Activated T-cell treated with anti-CD3 and anti-CD28 coated beads, Interleukin-2, amount 50 U/mL, for 24 hours (primary cell): ENCODE data around the gene WDR27.

Experiments
- DNase-seq: peaks from one replicate; pipeline ENCODE4 v3.0.0-alpha.2; 2020
- H3K27ac Mint-ChIP-seq: 2 replicates; pipeline ENCODE4 v1.8.0; 2020; ENCODE audit warnings: mild to moderate bottlenecking, mixed read lengths
- H3K27me3 Mint-ChIP-seq: 2 replicates; pipeline ENCODE4 v1.8.0; 2020; ENCODE audit warnings: mixed read lengths
- H3K36me3 Mint-ChIP-seq: 2 replicates; pipeline ENCODE4 v1.8.0; 2020; ENCODE audit warnings: low read depth, mixed read lengths
- H3K4me1 Mint-ChIP-seq: 2 replicates; pipeline ENCODE4 v1.8.0; 2020; ENCODE audit warnings: low read depth, mixed read lengths
- H3K4me3 Mint-ChIP-seq: 2 replicates; pipeline ENCODE4 v1.8.0; 2020; ENCODE audit warnings: mild to moderate bottlenecking, moderate library complexity, mixed read lengths
- H3K9me3 Mint-ChIP-seq: 2 replicates; pipeline ENCODE4 v1.8.0; 2020; ENCODE audit warnings: mixed read lengths

WDR27 gene

GRCh38 chr6:169409742-169410312 is 292.0 kb downstream of the WDR27 start:
- Mint-ChIP-seq H3K27ac (no peak overlapping the region), H3K4me3 (no peak overlapping the region), H3K4me1 (no peaks in the 10 kb centered on the region), H3K36me3 (no peaks in the 10 kb centered on the region), H3K27me3 (peaks cover 31% of the 10 kb centered on the region), H3K9me3 (peaks cover 3% of the 10 kb centered on the region)
- no peak for DNase-seq

GRCh38 chr6:169407325-169407724 is 294.5 kb downstream of the WDR27 start:
- Mint-ChIP-seq H3K9me3 (no peaks in the 10 kb centered on the region), H3K36me3 (no peaks in the 10 kb centered on the region), H3K27me3 (peaks cover 33% of the 10 kb centered on the region), H3K4me1 (no peaks in the 10 kb centered on the region), H3K27ac (no peak overlapping the region), H3K4me3 (no peak overlapping the region)
- DNase-seq, result no peak
